Measurements from ENCODE around the gene ST3GAL2.
"Not testable (repeated sequence)": the region's sequence is repeated elsewhere in the genome, so short reads cannot be mapped to it uniquely, and the experiment has no call there.

The ST3GAL2 gene

DNA sequence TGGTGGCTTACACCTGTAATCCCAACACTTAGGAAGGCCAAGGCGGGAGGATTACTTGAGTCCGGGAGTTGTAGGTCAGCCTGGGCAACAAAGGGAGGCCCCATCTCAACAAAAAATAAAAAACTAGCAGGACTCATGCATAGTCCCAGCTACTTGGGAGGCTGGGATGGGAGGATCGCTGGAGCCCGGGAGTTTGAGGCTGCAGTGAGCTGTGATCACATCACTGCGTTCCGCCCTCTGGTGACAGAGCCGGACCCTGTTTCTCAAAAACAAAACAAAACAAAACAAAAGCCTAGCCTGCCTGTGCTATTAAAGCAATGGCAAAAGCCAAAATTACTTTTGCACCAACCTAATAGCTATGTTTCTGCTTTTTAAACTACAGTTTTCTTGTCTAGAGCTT lies 17.0 kb upstream of the ST3GAL2 start:
- DNase-seq (ENCODE audit: insufficient read length, low spot score) (no peak), FAIRE-seq (no peak)
- no peak for TF ChIP-seq POLR2A (IDR thresholded peaks at IDR 0.05; ENCODE audit: low read depth, low read length)

DNA sequence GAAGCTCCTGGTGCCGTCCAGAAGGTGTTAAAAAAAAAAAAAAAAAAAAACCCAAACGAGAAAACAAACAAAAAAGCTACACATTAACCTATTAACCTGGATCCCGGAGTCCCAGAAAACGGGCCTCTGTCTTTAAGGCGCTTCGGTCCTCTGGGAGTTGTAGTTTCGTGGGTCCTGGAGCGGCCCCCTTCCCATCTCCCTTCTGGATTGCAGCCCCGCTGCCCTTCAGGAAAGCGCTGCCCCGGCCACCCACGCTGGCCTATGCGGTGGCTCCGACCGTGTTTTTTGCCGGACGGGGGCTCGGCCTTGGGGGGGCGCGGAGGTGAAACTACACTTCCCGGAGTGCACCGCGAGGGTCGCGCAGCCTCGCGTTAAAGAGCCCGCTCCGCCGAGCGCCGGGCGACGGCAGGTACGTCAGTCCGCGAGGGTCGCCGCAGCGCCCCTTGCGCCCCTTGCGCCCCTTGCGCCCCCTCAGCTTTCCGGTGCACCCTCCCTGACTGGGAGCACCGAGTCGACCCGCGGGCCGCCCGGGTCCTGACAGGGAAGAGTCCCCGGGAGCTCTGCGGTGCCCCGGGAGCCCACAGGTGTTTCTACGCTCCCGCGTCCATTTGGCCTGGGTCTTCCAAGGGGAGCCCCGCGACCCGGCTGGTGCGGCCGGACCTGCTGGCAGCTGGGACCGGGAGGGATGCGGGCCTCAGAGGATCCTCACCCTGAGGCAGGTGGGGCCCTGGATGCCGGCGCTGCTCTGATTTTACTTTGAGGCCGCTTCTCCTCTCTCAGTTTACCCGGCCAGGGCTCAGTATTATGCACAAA lies 15.5 kb upstream of the ST3GAL2 start, which contains the start of gene FCSK:
Gene FCSK, plus strand, starts transcription at position 374 of the 813 bp plus-strand sequence. CDS start 8,596 bp downstream, outside the sequence.
- peak; percentile 80 for DNase-seq (ENCODE audit: insufficient read length, low spot score)
- FAIRE-seq, result no peak
- TF ChIP-seq POLR2A (IDR thresholded peaks at IDR 0.05; ENCODE audit: low read depth, low read length), result 0 out of 2 replicates have a peak, but pooled peaks have one; percentile 41

DNA sequence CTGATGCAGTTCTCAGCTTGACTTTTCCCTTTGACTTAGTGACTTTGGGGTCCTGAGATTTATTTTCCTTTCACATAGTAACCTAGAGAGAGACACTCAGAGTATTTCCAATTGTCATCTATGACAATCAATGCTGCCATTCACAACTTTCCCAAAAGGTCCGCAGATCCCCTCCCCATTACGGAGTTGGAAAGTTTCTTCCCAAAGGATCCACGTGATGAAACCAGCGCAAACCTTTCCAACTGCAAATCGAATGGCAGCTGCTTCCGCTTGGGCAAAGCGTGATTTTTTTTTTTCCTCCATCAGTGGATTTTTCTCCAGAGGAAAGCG lies 15.0 kb upstream of the ST3GAL2 start:
- DNase-seq (ENCODE audit: insufficient read length, low spot score), result no peak

DNA sequence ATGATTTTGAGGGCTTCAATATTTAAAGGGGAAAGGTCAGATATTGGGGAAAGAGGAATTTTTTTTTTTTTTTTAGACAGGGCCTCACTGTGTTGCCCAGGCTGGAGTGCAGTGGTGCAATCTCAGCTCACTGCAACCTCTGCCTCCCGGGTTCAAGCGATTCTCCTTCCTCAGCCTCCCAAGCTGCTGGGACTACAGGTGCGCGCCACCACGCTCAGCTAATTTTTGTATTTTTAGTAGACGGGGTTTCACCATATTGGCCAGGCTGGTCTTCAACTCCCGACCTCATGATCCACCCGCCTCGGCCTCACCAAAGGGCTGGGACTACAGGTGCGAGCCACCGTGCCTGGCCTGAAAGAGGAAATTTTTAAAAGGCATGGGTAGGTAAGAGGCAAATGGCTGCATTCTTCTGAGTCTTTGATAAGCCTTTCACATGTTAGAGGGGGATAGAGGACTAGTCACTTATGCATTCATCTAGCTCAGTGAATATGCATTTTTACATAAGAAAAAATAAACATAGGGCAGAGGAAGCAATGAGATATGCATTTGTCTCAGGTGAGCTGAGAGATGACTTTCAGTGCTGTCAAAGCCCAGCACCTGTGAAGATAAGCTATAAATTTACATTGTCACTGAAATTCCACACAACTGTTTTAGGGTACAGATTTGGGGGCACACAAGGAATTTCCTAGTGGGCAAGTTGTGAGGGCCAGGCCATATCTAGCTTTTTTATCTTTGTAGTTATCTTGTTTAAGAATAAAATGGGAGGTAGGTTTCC lies 14.4 kb upstream of the ST3GAL2 start:
- no peak for TF ChIP-seq POLR2A (IDR thresholded peaks at IDR 0.05; ENCODE audit: low read depth, low read length)
- FAIRE-seq (no peak), DNase-seq (ENCODE audit: insufficient read length, low spot score) (no peak)

More for the DNA sequence above, 15.0 kb upstream of the ST3GAL2 start:
- TF ChIP-seq POLR2A (IDR thresholded peaks at IDR 0.05; ENCODE audit: low read depth, low read length), result no peak
- peak; percentile 73 for FAIRE-seq

DNA sequence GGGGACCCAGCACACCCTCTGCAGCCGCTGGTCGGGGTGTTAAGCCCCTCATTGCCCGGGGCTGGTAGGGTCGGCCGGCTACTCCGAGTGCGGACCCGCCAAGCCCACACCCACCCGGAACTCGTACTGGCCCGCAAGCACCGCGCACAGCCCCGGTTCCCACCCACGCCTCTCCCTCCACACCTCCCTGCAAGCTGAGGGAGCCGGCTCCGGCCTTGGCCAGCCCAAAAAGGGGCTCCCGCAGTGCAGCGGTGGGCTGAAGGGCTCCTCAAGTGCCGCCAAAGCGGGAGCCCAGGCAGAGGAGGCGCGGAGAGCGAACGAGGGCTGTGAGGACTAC lies 12.1 kb upstream of the ST3GAL2 start:
- DNase-seq (ENCODE audit: insufficient read length, low spot score); FAIRE-seq: not testable (repeated sequence)

DNA sequence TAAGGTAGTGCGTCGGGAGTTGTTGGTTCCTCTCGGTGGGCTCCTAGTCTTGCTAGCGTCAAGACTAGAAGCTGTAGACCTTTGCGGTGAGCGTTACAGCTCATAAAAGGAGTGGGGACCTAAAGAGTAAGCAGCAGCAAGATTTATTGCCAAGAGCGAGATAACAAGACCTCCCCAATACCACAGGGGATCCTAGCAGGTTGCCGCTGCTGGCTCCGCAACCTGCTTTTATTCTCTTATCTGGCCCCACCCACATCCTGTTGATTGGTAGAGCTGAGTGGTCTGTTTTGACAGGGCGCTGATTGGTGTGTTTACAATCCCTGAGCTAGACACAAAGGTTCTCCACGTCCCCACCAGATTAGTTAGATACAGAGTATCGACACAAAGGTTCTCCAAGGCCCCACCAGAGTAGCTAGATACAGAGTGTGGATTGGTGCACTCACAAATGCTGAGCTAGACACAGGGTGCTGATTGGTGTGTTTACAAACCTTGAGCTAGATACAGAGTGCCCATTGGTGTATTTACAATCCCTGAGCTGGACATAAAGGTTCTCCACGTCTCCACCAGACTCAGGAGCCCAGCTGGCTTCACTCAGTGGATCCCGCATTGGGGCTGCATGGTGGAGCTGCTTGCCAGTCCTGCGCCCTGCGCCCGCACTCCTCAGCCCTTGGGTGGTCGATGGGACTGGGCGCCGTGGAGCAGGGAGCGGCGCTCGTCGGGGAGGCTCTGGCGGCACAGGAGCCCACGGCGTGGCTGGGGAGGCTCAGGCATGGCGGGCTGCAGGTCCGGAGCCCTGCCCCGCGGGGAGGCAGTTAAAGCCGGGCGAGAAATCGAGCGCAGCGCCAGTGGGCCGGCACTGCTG lies 11.5 kb upstream of the ST3GAL2 start:
- DNase-seq (ENCODE audit: insufficient read length, low spot score); FAIRE-seq: not testable (repeated sequence)

DNA sequence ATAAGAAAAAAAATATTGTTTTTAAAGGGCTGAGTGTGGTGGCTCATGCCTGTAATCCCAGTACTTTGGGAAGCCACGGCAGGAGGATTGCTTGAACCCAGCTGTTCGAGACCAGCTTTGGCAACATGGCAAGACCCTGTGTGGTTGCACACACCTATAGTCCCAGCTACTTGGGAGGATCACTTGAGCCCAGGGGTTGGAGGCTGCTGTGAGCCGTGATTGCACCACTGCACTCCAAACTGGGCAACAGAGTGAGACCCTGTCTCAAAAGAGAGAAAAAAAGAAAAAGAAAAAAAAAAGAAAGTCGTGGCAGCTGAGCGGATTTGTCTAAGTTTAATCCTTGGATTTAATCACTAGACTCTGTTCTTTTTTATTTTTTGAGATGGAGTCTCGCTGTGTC lies 9.2 kb upstream of the ST3GAL2 start:
- no peak for TF ChIP-seq POLR2A (IDR thresholded peaks at IDR 0.05; ENCODE audit: low read depth, low read length)
- FAIRE-seq, result no peak
- no peak for DNase-seq (ENCODE audit: insufficient read length, low spot score)

DNA sequence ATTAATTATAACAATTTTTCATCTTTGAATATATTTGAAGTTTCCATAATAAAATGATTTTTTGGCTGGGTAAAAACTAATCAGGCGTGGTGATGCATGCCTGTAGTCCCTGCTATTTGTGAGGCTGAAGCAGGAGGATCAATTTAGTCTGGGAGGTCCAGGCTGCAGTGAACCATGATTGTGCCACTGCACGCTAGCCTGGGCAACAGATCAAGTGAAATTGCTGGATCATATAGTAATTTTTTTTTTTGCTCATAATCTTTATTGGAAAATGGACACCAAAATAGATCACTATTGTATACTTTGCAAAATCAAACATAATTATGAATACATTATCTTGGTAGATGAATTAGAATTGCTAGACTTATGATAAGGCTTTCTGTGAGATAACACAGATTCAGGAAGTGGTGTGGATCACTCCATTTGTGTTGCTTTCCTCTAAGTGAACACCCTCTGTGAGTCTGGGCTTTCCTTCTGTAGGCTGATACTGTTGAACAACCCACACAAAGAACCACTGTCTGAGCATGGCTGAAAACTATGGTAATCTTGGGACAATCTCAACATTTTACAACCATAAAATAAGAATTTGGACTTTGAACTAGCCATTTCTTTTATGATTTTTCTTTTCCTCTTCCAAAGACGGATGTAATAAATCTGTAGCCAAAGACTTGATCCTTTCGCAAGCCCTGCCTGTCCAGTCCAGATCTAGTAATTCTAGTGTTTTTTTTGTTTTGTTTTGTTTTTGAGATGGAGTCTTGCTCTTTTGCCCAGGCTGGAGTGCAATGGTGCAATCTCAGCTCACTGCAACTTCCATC lies 5.6 kb upstream of the ST3GAL2 start:
- no peak for FAIRE-seq
- TF ChIP-seq POLR2A (IDR thresholded peaks at IDR 0.05; ENCODE audit: low read depth, low read length), result no peak
- DNase-seq (ENCODE audit: insufficient read length, low spot score), result no peak

DNA sequence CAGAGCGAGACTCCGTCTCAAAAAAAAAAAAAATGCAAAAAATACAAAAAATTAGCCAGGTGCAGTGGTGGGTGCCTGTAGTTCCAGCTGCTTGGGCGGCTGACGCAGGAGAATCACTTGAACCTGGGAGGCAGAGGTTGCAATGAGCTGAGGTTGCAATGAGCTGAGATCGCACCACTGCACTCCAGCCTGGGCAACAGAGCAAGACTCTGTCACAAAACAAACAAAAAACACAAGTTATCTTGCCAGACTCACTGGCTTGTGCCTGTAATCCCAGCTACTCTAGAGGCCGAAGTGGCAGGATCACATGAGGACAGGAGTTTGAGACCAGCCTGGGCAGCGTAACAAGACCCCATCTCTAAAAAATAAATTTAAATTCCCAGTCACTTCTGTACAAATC lies 3.4 kb upstream of the ST3GAL2 start:
- no peak for FAIRE-seq
- DNase-seq (ENCODE audit: insufficient read length, low spot score), result no peak
- no peak for TF ChIP-seq POLR2A (IDR thresholded peaks at IDR 0.05; ENCODE audit: low read depth, low read length)

DNA sequence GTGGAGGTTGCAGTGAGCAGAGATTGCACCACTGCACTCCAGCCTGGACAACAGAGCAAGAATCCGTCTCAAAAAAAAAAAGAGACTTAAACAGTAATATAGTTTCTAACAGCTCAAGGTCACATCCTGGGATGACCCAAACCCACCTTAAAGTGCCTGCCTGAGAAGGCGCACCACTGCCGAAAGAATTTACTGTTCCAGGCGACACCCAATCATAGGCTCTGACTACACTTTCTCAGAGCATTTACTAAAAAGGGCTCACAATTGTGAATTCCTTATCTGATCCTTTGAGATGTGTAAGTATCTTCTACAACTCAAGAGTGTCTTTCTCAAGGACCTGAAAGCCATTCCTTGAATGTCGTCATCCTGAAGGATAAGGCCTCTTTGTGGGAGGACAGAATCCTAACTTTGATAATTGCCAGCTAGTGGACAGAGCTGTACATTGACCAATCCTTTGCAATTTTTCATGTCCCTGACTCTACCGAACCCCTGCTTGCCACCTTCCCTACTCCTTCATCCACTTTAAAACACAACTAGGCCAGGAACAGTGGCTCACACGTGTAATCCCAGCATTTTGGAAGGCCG lies 2.6 kb upstream of the ST3GAL2 start:
- FAIRE-seq (no peak), DNase-seq (ENCODE audit: insufficient read length, low spot score) (no peak)
- TF ChIP-seq POLR2A (IDR thresholded peaks at IDR 0.05; ENCODE audit: low read depth, low read length), result no peak

DNA sequence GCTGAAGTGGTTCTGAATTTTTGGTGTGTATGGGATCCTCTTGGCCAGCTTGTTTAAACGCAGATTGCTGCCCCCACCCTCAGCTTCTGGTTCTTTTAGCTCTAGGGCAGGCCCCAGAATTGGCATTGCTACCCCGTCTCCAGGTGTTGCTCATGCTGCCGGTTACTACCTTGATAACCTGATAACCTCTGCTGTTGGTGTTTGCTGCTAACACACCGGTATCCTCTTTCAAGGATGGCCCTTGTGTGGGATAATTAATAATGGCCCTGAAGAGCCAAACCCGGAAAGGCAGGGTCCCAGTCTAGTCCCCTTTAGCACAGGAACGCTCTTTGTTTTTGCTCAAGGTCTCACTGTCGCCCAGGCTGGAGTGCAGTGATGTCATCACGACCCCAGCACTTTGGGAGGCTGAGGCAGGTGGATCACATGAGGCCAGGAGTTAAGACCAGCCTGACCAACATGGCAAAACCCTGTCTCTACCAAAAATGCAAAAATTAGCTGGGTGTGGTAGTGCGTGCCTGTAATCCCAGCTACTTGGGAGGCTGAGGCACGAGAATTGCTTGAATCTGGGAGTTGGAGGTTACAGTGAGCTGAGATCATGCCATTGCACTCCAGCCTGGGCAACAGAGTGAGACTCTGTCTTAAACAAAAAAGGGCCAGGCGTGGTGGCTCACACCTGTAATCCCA lies 1.3 kb upstream of the ST3GAL2 start:
- TF ChIP-seq POLR2A (IDR thresholded peaks at IDR 0.05; ENCODE audit: low read depth, low read length), result no peak
- DNase-seq (ENCODE audit: insufficient read length, low spot score), result no peak
- no peak for FAIRE-seq

DNA sequence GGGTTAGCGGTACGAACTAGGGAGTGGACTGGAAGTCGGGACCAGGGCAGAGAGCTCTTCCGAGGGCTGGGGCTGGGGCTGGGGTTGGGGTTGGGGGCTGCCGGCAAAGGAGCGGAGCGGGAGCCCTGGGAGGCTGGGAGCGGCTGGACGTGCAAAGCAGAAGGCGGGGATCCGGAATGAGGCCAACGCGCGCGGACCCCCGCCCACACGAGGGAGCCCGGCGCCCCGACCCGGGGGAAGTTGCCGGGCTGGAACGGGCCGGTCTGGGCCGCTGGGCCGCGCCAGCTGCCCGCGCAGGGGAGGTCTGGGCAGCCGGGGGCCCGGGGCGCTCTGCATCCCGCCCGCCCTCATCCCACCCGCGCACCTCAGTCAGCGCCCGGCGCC lies 323 bp downstream of the ST3GAL2 start:
- no peak for TF ChIP-seq POLR2A (IDR thresholded peaks at IDR 0.05; ENCODE audit: low read depth, low read length)
- FAIRE-seq, result no peak
- DNase-seq (ENCODE audit: insufficient read length, low spot score), result no peak
